K562 (cell line): ENCODE measurements around the gene FANK1. TPM values are rescaled to one million over a fixed set of nuclear protein-coding genes. Genes with fewer than 3 reads are reported as not detected.

ENCODE experiments used
- ATAC-seq: fragments of 200-7000 bp; cut with Tn5 transposase; 3 replicates; pipeline ENCODE4 v1.9.1; 2020; ENCODE audit warnings: moderate library complexity
- BruUV-seq: library from RNA; stranded (reverse); fragments of 400-500 nt; replicated peaks from 2 replicates; lab custom pipeline; 2021; lab: Mats Ljungman, UMichigan
- CTCF ChIA-PET: fragments of 300-600 bp; formaldehyde crosslinking; extraction: SDS; loops from one replicate; lab custom pipeline; 2021; ENCODE audit warnings: low intra/inter-chr PET ratio; lab: Yijun Ruan, JAX
- POLR2A ChIA-PET: fragments of 300-600, 350-650 bp; sonication (Branson Sonifier 250); formaldehyde crosslinking; extraction: SDS; loops from one replicate; lab custom pipeline; 2021; ENCODE audit warnings: antibody characterized with exemption, inconsistent platforms; lab: Yijun Ruan, JAX
- DNase-seq, 4 experiments: peaks; one replicate each; pipeline versions ENCODE4 v3.0.0 to v3.0.0-alpha.2; 2011 to 2018; ENCODE audit warnings: low spot score in 3 of 4, mixed read lengths in 3 of 4; ENCODE audit errors: extremely low read depth in 1 of 4
- FAIRE-seq: peaks from 2 replicates; lab custom pipeline; 2011; peaks lifted over from hg19 to GRCh38; lab: Jason Lieb, UNC
- H2AFZ ChIP-seq: 2 replicates; pipeline ENCODE4 v1.6.0; 2011; ENCODE audit warnings: low read depth, low read length, control low read depth, inconsistent platforms
- H3K27ac ChIP-seq: fragments of 200-600 bp; 3 replicates; pipeline ENCODE4 v1.8.0; 2011; ENCODE audit warnings: low read depth, mild to moderate bottlenecking, control low read depth, inconsistent platforms, low read length, moderate library complexity, mixed read lengths; ENCODE audit errors: extremely low read depth
- H3K27me3 ChIP-seq, 2 experiments: fragments of 300-600 bp in 1 of 2; 2 replicates in 1 of 2; 3 replicates in 1 of 2; pipeline versions ENCODE4 v1.6.0 to v1.8.0; 2011; ENCODE audit warnings: inconsistent platforms in 2 of 2, low read length in 2 of 2, mild to moderate bottlenecking in 1 of 2, mixed read lengths in 1 of 2, moderate library complexity in 1 of 2; ENCODE audit not compliant: control insufficient read depth in 2 of 2, insufficient read depth in 2 of 2
- H3K36me3 ChIP-seq: fragments of 300-600 bp; 3 replicates; pipeline ENCODE4 v1.8.0; 2011; ENCODE audit warnings: mild to moderate bottlenecking, low read length, inconsistent platforms; ENCODE audit not compliant: control insufficient read depth, insufficient read depth
- H3K4me1 ChIP-seq, 2 experiments: fragments of 200-600 bp in 1 of 2; replicated peaks in 1 of 2; 2 replicates in 1 of 2; 3 replicates in 1 of 2; pipeline versions ENCODE4 v1.5.1 to v1.8.0; 2011; ENCODE audit warnings: inconsistent platforms in 2 of 2, low read length in 2 of 2, mild to moderate bottlenecking in 1 of 2, mixed read lengths in 1 of 2, moderate library complexity in 1 of 2; ENCODE audit not compliant: control insufficient read depth in 2 of 2, insufficient read depth in 2 of 2
- H3K4me2 ChIP-seq: 2 replicates; pipeline ENCODE4 v1.6.1; 2011; ENCODE audit warnings: low read length, control low read depth, inconsistent platforms, mixed read lengths; ENCODE audit not compliant: insufficient read depth
- H3K4me3 ChIP-seq: fragments of 200-600 bp; sonication (generic), shearing (Covaris generic); 2 replicates; pipeline ENCODE4 v1.5.1; 2016; ENCODE audit warnings: control low read depth, inconsistent platforms
- H3K79me2 ChIP-seq: fragments of 200-600 bp; 3 replicates; pipeline ENCODE4 v1.8.0; 2011; ENCODE audit warnings: low read length, inconsistent platforms; ENCODE audit not compliant: control insufficient read depth, insufficient read depth
- H3K9ac ChIP-seq, 2 experiments: 2 replicates each; pipeline versions ENCODE4 v1.6.0 to v1.6.1; 2011; ENCODE audit warnings: low read depth in 2 of 2, low read length in 2 of 2, control low read depth in 1 of 2, inconsistent platforms in 1 of 2, mild to moderate bottlenecking in 1 of 2, mixed read lengths in 1 of 2; ENCODE audit not compliant: insufficient read depth in 1 of 2
- H3K9me1 ChIP-seq: one replicate; pipeline ENCODE4 v1.6.0; 2011; ENCODE audit warnings: inconsistent platforms, mild to moderate bottlenecking, low read length, moderate library complexity; ENCODE audit not compliant: control insufficient read depth, insufficient read depth
- H3K9me3 ChIP-seq: replicated peaks from 2 replicates; pipeline ENCODE4 v1.5.1; 2011; ENCODE audit warnings: low read depth, low read length, inconsistent platforms; ENCODE audit not compliant: control insufficient read depth, insufficient read depth
- H4K20me1 ChIP-seq: replicated peaks from 2 replicates; pipeline ENCODE4 v1.6.1; 2011; ENCODE audit warnings: low read length, inconsistent platforms, mixed read lengths; ENCODE audit not compliant: control insufficient read depth, insufficient read depth
- FOS ChIP-seq: IDR thresholded peaks from 3 replicates; pipeline ENCODE4 v1.6.1; 2011; ENCODE audit not compliant: insufficient read length; ENCODE audit errors: extremely low read depth
- GATAD2A ChIP-seq: fragments of 450-650 bp; IDR thresholded peaks from 2 replicates; pipeline ENCODE4 v1.6.1; 2017
- HNRNPK ChIP-seq: fragments of 200-400 bp; formaldehyde crosslinking; IDR thresholded peaks from one replicate; pipeline ENCODE4 v1.6.1; 2018; ENCODE audit warnings: mild to moderate bottlenecking, low read depth, low read length; ENCODE audit not compliant: poor library complexity, severe bottlenecking
- ILK ChIP-seq: fragments of 450-650 bp; IDR thresholded peaks from 2 replicates; pipeline ENCODE4 v1.6.1; 2016; ENCODE audit warnings: missing genetic modification characterization, low read depth, mild to moderate bottlenecking, missing compliant biosample characterization, moderate library complexity, borderline replicate concordance
- KLF16 ChIP-seq: IDR thresholded peaks from 2 replicates; pipeline ENCODE4 v1.6.1; 2016; ENCODE audit warnings: antibody characterized with exemption
- MAFG ChIP-seq: fragments of 450-650 bp; conservative IDR thresholded peaks from 2 replicates; pipeline ENCODE4 v1.6.1; 2016; ENCODE audit warnings: missing genetic modification characterization, missing compliant biosample characterization
- NCOA1 ChIP-seq: fragments of 450-650 bp; IDR thresholded peaks from 2 replicates; pipeline ENCODE4 v1.6.1; 2016; ENCODE audit warnings: low read depth
- NFRKB ChIP-seq: fragments of 450-650 bp; IDR thresholded peaks from 2 replicates; pipeline ENCODE4 v1.6.1; 2016; ENCODE audit warnings: low read depth
- NKRF ChIP-seq: fragments of 450-650 bp; IDR thresholded peaks from 2 replicates; pipeline ENCODE4 v1.6.1; 2016; ENCODE audit warnings: borderline replicate concordance
- OTX1 ChIP-seq: fragments of 450-650 bp; formaldehyde crosslinking; IDR thresholded peaks from 2 replicates; pipeline ENCODE4 v1.4.0; 2022; ENCODE audit warnings: mild to moderate bottlenecking
- STAT5B ChIP-seq: fragments of 250-450 bp; sonication (Bioruptor Pico); IDR thresholded peaks from 2 replicates; pipeline ENCODE4 v1.8.0; 2021; ENCODE audit warnings: mild to moderate bottlenecking, inconsistent platforms
- ZFP1 ChIP-seq: fragments of 450-650 bp; formaldehyde crosslinking; IDR thresholded peaks from 2 replicates; pipeline ENCODE4 v1.4.0; 2020; ENCODE audit warnings: mild to moderate bottlenecking, mixed read lengths
- ZNF121 ChIP-seq: sonication (generic); formaldehyde crosslinking; conservative IDR thresholded peaks from 2 replicates; pipeline ENCODE4 v1.8.0; 2022; ENCODE audit warnings: missing genetic modification reagents
- ZNF699 ChIP-seq: fragments of 250-450 bp; sonication (Bioruptor Pico); IDR thresholded peaks from 2 replicates; pipeline ENCODE4 v1.8.0; 2021; ENCODE audit warnings: mild to moderate bottlenecking, moderate library complexity; ENCODE audit not compliant: insufficient replicate concordance
- WGBS: fragments of 100-300 bp; shearing (Covaris generic); methylation state at CpG from one replicate; pipeline ENCODE4 v1.1.6; 2016; ENCODE audit warnings: low coverage, mixed read lengths; ENCODE audit not compliant: insufficient coverage; ENCODE audit errors: missing lambda C conversion rate; 5-methylcytosine and 5-hydroxymethylcytosine counted together
- in situ Hi-C: fragments of 300-500 bp; cut with MboI; formaldehyde crosslinking; loops from 4 replicates; pipeline ENCODE4 v1.15.0; 2018; ENCODE audit warnings: inconsistent platforms, mixed read lengths
- intact Hi-C: fragments of 100-400 bp; cut with micrococcal nuclease; formaldehyde crosslinking; loops from 2 replicates; pipeline ENCODE4 v1.14.2; 2022
- polyA plus RNA-seq, 8 experiments: library from polyadenylated mRNA; depleted of rRNA in 4 of 8; stranded (reverse) in 5 of 8; unstranded in 3 of 8; fragments of >200 nt; fragmentation: Nextera tagmentation in 2 of 8; fragmentation: Illumina TruSeq in 1 of 8; extraction: Ambion mirVana in 2 of 8; extraction: Trizol in 1 of 8; gene quantifications; 2 replicates each; pipeline versions ENCODE4 v1.2.1 to v1.2.3, GENCODE V29; 2011 to 2014; ENCODE audit warnings: inconsistent platforms in 1 of 8, missing spikeins in 1 of 8
- total RNA-seq, 7 experiments: library from RNA; depleted of rRNA in 6 of 7; stranded (reverse); fragments of >200 nt in 6 of 7; fragmentation: Illumina TruSeq in 2 of 7; extraction: Trizol in 2 of 7; gene quantifications; 2 replicates each; pipeline versions ENCODE4 v1.2.1 to v1.2.3, GENCODE V29; 2011 to 2021; ENCODE audit warnings: low replicate concordance in 1 of 7

Gene FANK1
- total and polyA plus RNA-seq, 9 of the 15 experiments (the other 6 are each of a cell fraction or from before 2014, with no cell fraction given), result 0.11 to 2.3 (median 0.51) TPM; not detected in 1

DNA sequence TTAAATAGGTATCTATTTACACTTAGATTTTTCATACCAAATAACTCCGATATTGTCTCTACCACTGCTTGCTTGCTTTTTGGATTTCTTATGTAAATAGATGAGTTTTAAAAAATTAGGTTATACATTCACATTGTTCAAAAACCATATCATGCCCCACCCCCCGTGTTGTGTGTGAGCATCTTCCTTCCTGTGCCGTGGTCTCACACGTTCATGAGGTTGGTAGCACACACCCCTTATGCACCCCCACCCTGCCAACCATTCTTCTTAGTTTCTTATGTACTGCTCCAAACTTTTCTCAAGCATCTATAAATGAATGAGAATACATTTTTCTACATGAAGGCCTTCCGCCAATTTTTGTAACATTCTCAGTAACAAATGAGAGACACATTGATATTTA, 115.6 kb downstream of the FANK1 start:
- intact Hi-C loops (no loop called here), in situ Hi-C loops (no loop called here)
- no peak for DNase-seq
- H3K4me1 ChIP-seq, result no peaks in the 10 kb centered on the region; a peak in 1 of 5 replicates
- no peaks in the 10 kb centered on the region for H4K20me1 ChIP-seq
- FAIRE-seq, result no peak
- H2AFZ ChIP-seq, result no peak overlapping the region
- TF ChIP-seq NCOA1 (no peak), OTX1 (CRISPR knock-in tag) (no peak), ZNF121 (CRISPR knock-in tag) (no peak), STAT5B (CRISPR knock-in tag) (no peak), ZFP1 (CRISPR knock-in tag) (no peak), GATAD2A (no peak), ILK (tag) (no peak), KLF16 (no peak), HNRNPK (no peak), NFRKB (no peak), ZNF699 (CRISPR knock-in tag) (no peak), FOS (no peak), NKRF (no peak), MAFG (tag) (no peak)
- H3K4me3 ChIP-seq, result no peak overlapping the region
- no peaks in the 10 kb centered on the region for H3K36me3 ChIP-seq
- no peak overlapping the region for H3K27ac ChIP-seq
- no peak for ATAC-seq
- no peaks in the 10 kb centered on the region; a peak in 1 of 5 replicates for H3K27me3 ChIP-seq
- POLR2A ChIA-PET, result no interaction called here
- H3K9ac ChIP-seq, result no peak overlapping the region
- no peaks in the 10 kb centered on the region for H3K9me3 ChIP-seq
- no TSS peak for BruUV-seq
- CTCF ChIA-PET, result no interaction called here
- H3K79me2 ChIP-seq, result no peaks in the 10 kb centered on the region
- no peaks in the 10 kb centered on the region for H3K9me1 ChIP-seq
- 0% methylated on average over 5 of the region's 5 CpGs for WGBS
- H3K4me2 ChIP-seq, result no peak overlapping the region
